ENCODE data around the gene COL6A3. TPM values are rescaled to one million over a fixed set of nuclear protein-coding genes. Genes with fewer than 3 reads are reported as not detected.

The COL6A3 gene
- total and polyA plus RNA-seq, 2 donors (not counting 1 experiment from before 2014, with no cell fraction given): 0.01 to 0.10 TPM

DNA sequence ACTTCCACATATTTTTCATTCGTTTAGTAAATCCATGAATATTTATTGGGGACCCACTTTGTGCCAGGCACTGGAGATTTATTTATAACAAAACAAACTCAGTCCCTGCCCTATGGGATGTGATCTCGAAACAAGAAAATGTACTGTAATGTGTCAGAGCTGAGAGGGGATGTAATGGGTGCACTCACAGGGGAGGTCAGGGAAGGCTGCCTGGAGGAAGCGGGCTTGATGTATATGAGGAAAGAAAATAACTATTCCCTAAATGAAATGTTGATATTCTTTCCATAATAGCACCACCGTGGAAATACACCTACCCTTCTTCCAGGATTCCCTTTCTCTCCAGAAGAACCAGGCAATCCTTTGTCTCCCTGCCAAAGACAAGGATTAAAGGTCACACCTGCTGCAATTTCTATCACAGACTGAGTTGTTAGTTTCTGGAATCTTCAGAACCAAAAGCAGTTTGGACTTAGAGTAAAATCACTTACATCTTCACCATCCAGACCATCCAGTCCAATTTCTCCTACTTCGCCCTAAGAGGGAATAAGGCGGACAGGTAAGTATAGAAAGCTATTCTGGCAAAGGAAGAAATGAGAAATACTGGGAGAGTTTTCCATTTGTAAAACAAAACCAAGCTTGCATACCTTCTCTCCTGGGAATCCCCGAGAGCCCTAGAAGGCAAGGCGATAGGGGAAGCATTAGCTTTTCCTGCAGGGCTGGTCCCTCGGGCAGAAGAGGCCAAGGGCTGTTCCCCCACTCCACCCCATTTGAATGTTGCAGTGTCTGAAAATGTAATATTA, 55.0 kb downstream of the COL6A3 start:
- no peaks in the 10 kb centered on the region for H3K9me3 ChIP-seq (ENCODE audit: control extremely low read depth in 1 of 3, control insufficient read depth in 2 of 3, insufficient read depth in 1 of 3, low read length in 2 of 3)
- no peaks in the 10 kb centered on the region for H3K79me2 ChIP-seq (ENCODE audit: control insufficient read depth, insufficient read depth, low read length)
- CTCF ChIA-PET: no interaction called here
- no peak overlapping the region for H3K4me3 Mint-ChIP-seq
- no peaks in the 10 kb centered on the region for H4K20me1 ChIP-seq (ENCODE audit: control insufficient read depth, insufficient read depth, low read length, poor library complexity, severe bottlenecking)
- TF ChIP-seq, protein P1, sequence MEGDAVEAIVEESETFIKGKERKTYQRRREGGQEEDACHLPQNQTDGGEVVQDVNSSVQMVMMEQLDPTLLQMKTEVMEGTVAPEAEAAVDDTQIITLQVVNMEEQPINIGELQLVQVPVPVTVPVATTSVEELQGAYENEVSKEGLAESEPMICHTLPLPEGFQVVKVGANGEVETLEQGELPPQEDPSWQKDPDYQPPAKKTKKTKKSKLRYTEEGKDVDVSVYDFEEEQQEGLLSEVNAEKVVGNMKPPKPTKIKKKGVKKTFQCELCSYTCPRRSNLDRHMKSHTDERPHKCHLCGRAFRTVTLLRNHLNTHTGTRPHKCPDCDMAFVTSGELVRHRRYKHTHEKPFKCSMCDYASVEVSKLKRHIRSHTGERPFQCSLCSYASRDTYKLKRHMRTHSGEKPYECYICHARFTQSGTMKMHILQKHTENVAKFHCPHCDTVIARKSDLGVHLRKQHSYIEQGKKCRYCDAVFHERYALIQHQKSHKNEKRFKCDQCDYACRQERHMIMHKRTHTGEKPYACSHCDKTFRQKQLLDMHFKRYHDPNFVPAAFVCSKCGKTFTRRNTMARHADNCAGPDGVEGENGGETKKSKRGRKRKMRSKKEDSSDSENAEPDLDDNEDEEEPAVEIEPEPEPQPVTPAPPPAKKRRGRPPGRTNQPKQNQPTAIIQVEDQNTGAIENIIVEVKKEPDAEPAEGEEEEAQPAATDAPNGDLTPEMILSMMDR (IDR thresholded peaks at IDR 0.05): no peak
- TF ChIP-seq EZH2 (IDR thresholded peaks at IDR 0.05; ENCODE audit: borderline replicate concordance, insufficient read depth, low read depth, low read length, poor library complexity, severe bottlenecking): no peak
- no peak overlapping the region for H3K27ac Mint-ChIP-seq
- no peaks in the 10 kb centered on the region for H3K27me3 ChIP-seq (replicated peaks in 1 of 4; ENCODE audit: control extremely low read depth in 1 of 4, control insufficient read depth in 3 of 4, insufficient read depth in 4 of 4, low read length in 3 of 4)
- H3K27ac ChIP-seq (ENCODE audit: low read length in 2 of 2): no peak overlapping the region
- intact Hi-C loops (cut with micrococcal nuclease): no loop called here
- H3K9me3 Mint-ChIP-seq (ENCODE audit: insufficient read depth): no peaks in the 10 kb centered on the region
- H3K36me3 ChIP-seq (replicated peaks in 1 of 2; ENCODE audit: control extremely low read depth in 1 of 2, control insufficient read depth in 1 of 2, extremely low read depth in 1 of 2, insufficient read depth in 2 of 2, low read length in 1 of 2): no peaks in the 10 kb centered on the region
- POLR2A ChIA-PET: no interaction called here
- H3K4me3 ChIP-seq (ENCODE audit: control extremely low read depth in 1 of 5, extremely low read depth in 1 of 5, insufficient read depth in 1 of 5, low read depth in 2 of 5, low read length in 4 of 5): no peak overlapping the region
- H3K4me1 ChIP-seq (ENCODE audit: control insufficient read depth in 2 of 2, insufficient read depth in 2 of 2, low read length in 2 of 2): no peaks in the 10 kb centered on the region
- no peak overlapping the region for H3K4me2 ChIP-seq (replicated peaks; ENCODE audit: low read depth, low read length, poor library complexity, severe bottlenecking)
- no CpG with 5 or more reads among the region's 9 CpGs for WGBS (ENCODE audit: insufficient coverage)
- no peak for DNase-seq
- H3K9ac ChIP-seq (ENCODE audit: low read length): no peak overlapping the region
- no peaks in the 10 kb centered on the region for H3K4me1 Mint-ChIP-seq
- H2AFZ ChIP-seq (ENCODE audit: insufficient read depth, low read depth, low read length, poor library complexity, severe bottlenecking): no peak overlapping the region
- H3K27me3 Mint-ChIP-seq: peaks cover 17% of the 10 kb centered on the region
- ATAC-seq (ENCODE audit: low read depth): no peak

DNA sequence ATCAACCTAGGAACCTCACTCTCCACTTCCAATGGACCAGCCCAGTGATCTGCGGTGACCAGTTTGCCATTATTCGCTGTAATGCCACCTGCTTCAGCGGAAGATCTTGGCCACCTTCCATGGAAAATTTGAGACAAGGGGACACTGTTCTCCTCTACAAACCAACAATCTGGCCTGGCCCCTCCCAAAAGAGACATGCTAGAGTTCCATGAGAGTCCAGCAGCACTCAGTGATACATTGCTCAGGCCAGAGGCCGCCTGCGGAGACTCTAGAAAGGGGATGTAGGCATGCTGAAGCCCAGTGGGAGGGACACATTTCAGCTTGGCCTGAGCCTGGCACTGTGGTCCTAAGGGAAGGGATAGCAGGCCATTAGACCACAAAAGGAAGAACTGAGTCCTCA, 58.3 kb downstream of the COL6A3 start:
- Mint-ChIP-seq H3K27ac (no peak overlapping the region), H3K4me1 (no peaks in the 10 kb centered on the region), H3K27me3 (peaks cover 15% of the 10 kb centered on the region), H3K4me3 (no peak overlapping the region), H3K9me3 (ENCODE audit: insufficient read depth) (no peaks in the 10 kb centered on the region)
- ATAC-seq (ENCODE audit: low read depth) (no peak), DNase-seq (no peak)
- Histone ChIP-seq H3K36me3 (replicated peaks in 1 of 2; ENCODE audit: control extremely low read depth in 1 of 2, control insufficient read depth in 1 of 2, extremely low read depth in 1 of 2, insufficient read depth in 2 of 2, low read length in 1 of 2) (no peaks in the 10 kb centered on the region), H2AFZ (ENCODE audit: insufficient read depth, low read depth, low read length, poor library complexity, severe bottlenecking) (no peak overlapping the region), H3K4me1 (ENCODE audit: control insufficient read depth in 2 of 2, insufficient read depth in 2 of 2, low read length in 2 of 2) (no peaks in the 10 kb centered on the region), H4K20me1 (ENCODE audit: control insufficient read depth, insufficient read depth, low read length, poor library complexity, severe bottlenecking) (no peaks in the 10 kb centered on the region), H3K79me2 (ENCODE audit: control insufficient read depth, insufficient read depth, low read length) (no peaks in the 10 kb centered on the region), H3K4me2 (replicated peaks; ENCODE audit: low read depth, low read length, poor library complexity, severe bottlenecking) (no peak overlapping the region), H3K27ac (ENCODE audit: low read length in 2 of 2) (no peak overlapping the region), H3K27me3 (replicated peaks in 1 of 4; ENCODE audit: control extremely low read depth in 1 of 4, control insufficient read depth in 3 of 4, insufficient read depth in 4 of 4, low read length in 3 of 4) (no peaks in the 10 kb centered on the region), H3K9ac (ENCODE audit: low read length) (no peak overlapping the region), H3K9me3 (ENCODE audit: control extremely low read depth in 1 of 3, control insufficient read depth in 2 of 3, insufficient read depth in 1 of 3, low read length in 2 of 3) (no peaks in the 10 kb centered on the region), H3K4me3 (ENCODE audit: control extremely low read depth in 1 of 5, extremely low read depth in 1 of 5, insufficient read depth in 1 of 5, low read depth in 2 of 5, low read length in 4 of 5) (no peak overlapping the region)
- ChIA-PET CTCF (no interaction called here), POLR2A (no interaction called here)
- intact Hi-C loops (cut with micrococcal nuclease): no loop called here
- TF ChIP-seq EZH2 (IDR thresholded peaks at IDR 0.05; ENCODE audit: borderline replicate concordance, insufficient read depth, low read depth, low read length, poor library complexity, severe bottlenecking): no peak
- TF ChIP-seq, protein P1 (IDR thresholded peaks at IDR 0.05): no peak
- WGBS (ENCODE audit: insufficient coverage): 100% methylated on average over 5 of the region's 5 CpGs
